ENCODE data around the gene KCNB1. TPM values are rescaled to one million over a fixed set of nuclear protein-coding genes. Genes with fewer than 3 reads are reported as not detected.

The KCNB1 gene
- total RNA-seq, 1 donor from 2014 or later = 2.0 TPM

GRCh38 chr20:49372095-49372734, 110.3 kb downstream of the KCNB1 start:
- DNase-seq (ENCODE audit: extremely low spot score in 2 of 2) = no peak
- intact Hi-C loops (cut with DNase I) = no loop called here
- TF ChIP-seq CTCF (IDR thresholded peaks at IDR 0.05) (no peak), POLR2AphosphoS5 (IDR thresholded peaks at IDR 0.05; ENCODE audit: insufficient read depth in 1 of 2, low read depth in 1 of 2) (no peak), POLR2A (IDR thresholded peaks at IDR 0.05) (no peak)
- Histone ChIP-seq H3K27me3 (no peaks in the 10 kb centered on the region), H3K9me3 (no peaks in the 10 kb centered on the region), H3K27ac (no peak overlapping the region), H3K4me1 (no peaks in the 10 kb centered on the region), H3K36me3 (no peaks in the 10 kb centered on the region), H3K4me3 (no peak overlapping the region)

DNA sequence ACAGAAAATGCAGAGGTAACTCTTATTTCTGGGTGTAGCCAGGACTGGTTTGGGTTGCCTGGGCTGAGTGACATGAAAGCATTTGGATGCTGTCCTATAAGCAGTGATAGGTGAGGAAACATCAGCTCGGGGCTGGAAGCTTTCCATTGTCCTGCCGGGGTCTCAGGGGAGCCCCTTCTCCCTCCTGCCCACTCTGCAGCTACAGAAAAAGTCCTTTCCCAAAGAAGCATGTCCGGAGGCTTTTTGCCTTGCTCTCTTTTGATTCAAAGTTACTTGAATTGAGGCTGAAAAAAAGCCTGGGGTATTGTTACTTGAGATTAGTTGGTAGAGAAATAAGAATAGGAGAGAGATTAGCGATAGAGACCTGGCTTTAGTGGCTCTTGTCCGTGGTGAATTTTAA, 113.9 kb downstream of the KCNB1 start:
- no peak for DNase-seq (ENCODE audit: extremely low spot score in 2 of 2)
- Histone ChIP-seq H3K4me3 (no peak overlapping the region), H3K36me3 (no peaks in the 10 kb centered on the region), H3K4me1 (no peaks in the 10 kb centered on the region), H3K27me3 (no peaks in the 10 kb centered on the region), H3K27ac (no peak overlapping the region), H3K9me3 (no peaks in the 10 kb centered on the region)
- no peak for TF ChIP-seq POLR2AphosphoS5 (IDR thresholded peaks at IDR 0.05; ENCODE audit: insufficient read depth in 1 of 2, low read depth in 1 of 2)
- TF ChIP-seq POLR2A (IDR thresholded peaks at IDR 0.05) = no peak
- no peak for TF ChIP-seq CTCF (IDR thresholded peaks at IDR 0.05)
- intact Hi-C loops (cut with DNase I) = no loop called here

DNA sequence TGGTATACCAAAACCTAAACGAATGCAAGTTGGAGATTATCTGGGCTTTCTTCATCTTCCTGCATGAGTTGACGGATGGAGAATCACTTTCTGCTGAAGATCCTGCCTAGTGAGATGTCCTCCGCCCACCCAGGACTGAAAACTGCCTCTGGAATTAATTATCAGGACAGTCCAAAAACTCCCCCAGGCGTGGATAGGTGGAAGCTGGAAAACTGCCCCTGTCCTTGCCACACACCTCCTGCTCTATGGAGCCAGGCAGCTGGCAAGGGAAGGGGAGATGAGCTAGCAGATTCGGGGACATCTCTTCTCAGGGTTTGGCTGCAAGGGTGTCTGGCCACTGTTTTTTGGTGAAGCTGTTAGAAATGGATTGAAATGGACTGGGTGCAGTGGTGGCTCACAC, 115.4 kb downstream of the KCNB1 start:
- Histone ChIP-seq H3K27me3 (no peaks in the 10 kb centered on the region), H3K4me1 (no peaks in the 10 kb centered on the region), H3K4me3 (no peak overlapping the region), H3K9me3 (no peaks in the 10 kb centered on the region), H3K36me3 (no peaks in the 10 kb centered on the region), H3K27ac (no peak overlapping the region)
- no peak for DNase-seq (ENCODE audit: extremely low spot score in 2 of 2)
- TF ChIP-seq POLR2A (IDR thresholded peaks at IDR 0.05) (no peak), CTCF (IDR thresholded peaks at IDR 0.05) (no peak), POLR2AphosphoS5 (IDR thresholded peaks at IDR 0.05; ENCODE audit: insufficient read depth in 1 of 2, low read depth in 1 of 2) (no peak)
- intact Hi-C loops (cut with DNase I) = no loop called here

DNA sequence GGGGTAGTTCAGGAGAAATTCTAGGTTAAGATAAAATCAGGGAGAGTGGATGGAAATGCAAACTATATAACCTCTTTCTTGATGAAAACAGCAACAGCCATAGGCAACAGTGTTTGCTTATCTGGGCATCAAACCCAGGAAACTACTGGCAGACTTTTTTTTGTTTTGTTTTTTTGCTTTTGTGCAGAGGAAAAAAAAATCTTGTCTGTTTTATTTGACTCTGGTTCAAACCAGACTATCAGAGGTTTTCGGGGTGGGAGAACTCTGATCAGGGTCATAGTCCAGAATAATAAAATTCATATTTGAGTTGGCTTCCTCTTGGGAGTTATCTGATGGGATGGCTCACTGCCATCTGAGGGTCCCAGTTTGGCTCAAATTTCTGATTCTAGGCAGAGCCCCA, 115.8 kb downstream of the KCNB1 start:
- TF ChIP-seq POLR2A (IDR thresholded peaks at IDR 0.05) (no peak), CTCF (IDR thresholded peaks at IDR 0.05) (no peak), POLR2AphosphoS5 (IDR thresholded peaks at IDR 0.05; ENCODE audit: insufficient read depth in 1 of 2, low read depth in 1 of 2) (no peak)
- Histone ChIP-seq H3K4me1 (no peaks in the 10 kb centered on the region), H3K9me3 (no peaks in the 10 kb centered on the region), H3K27me3 (no peaks in the 10 kb centered on the region), H3K27ac (no peak overlapping the region), H3K36me3 (no peaks in the 10 kb centered on the region), H3K4me3 (no peak overlapping the region)
- intact Hi-C loops (cut with DNase I) = no loop called here
- no peak for DNase-seq (ENCODE audit: extremely low spot score in 2 of 2)

DNA sequence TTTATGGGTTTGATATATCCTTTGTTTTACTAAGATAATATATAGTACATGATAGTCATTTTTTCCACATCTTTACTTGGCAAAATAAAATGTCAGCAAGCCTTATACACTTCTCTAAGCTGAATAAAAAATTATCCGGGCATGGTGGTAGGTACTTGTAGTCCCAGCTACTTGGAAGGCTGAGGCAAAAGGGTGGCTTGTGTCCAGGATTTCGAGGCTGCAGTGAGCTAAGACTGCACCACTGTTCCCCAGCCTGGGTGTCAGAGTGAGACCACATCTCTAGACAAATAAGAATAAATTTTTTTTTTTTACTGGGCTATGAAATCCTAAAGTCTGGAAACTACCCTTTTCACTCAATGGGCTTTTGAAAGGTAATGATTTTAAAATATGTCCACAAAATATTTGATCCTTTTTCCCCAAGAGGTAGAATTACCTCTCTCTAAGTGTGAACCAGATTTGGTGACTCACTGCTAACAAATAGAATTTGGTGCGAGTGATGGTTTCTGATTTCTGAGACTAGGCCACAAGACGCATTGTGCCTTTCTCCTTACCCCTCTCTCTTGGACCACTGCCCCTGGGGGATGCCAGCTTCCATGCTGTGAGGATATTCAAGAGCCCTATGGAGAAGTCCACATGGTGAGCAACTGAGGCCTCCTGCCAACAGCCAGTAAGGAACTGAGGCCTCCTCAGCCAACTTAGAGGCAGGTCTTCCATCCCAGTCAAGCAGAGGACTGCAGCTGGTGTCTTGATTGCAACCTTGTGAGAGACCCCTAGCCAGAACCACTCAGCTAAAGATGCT, 120.4 kb downstream of the KCNB1 start:
- TF ChIP-seq POLR2AphosphoS5 (IDR thresholded peaks at IDR 0.05; ENCODE audit: insufficient read depth in 1 of 2, low read depth in 1 of 2) = no peak
- TF ChIP-seq POLR2A (IDR thresholded peaks at IDR 0.05) = no peak
- no peak for TF ChIP-seq CTCF (IDR thresholded peaks at IDR 0.05)
- intact Hi-C loops (cut with DNase I) = no loop called here
- no peak overlapping the region for H3K27ac ChIP-seq
- no peaks in the 10 kb centered on the region for H3K36me3 ChIP-seq
- no peaks in the 10 kb centered on the region for H3K4me1 ChIP-seq
- DNase-seq (ENCODE audit: extremely low spot score in 2 of 2) = no peak
- H3K4me3 ChIP-seq = no peak overlapping the region
- no peaks in the 10 kb centered on the region for H3K9me3 ChIP-seq
- H3K27me3 ChIP-seq = no peaks in the 10 kb centered on the region
